GM23338 (cell line): Measurements from ENCODE around the gene DST.

Source experiments
- CREB1 ChIP-seq: fragments of 250-450 bp; sonication (Bioruptor Pico); IDR thresholded peaks from 2 replicates; pipeline ENCODE4 v1.5.0; 2020; ENCODE audit warnings: low read depth, mild to moderate bottlenecking, moderate library complexity
- CTCF ChIP-seq, 2 experiments: fragments of 200-600 bp in 1 of 2; sonication (generic) in 1 of 2; conservative IDR thresholded peaks; 2 replicates each; pipeline versions ENCODE4 v1.5.1 to v1.6.1; 2016 to 2017; ENCODE audit warnings: antibody characterized with exemption in 2 of 2, low read depth in 2 of 2, mild to moderate bottlenecking in 2 of 2, moderate library complexity in 1 of 2
- EZH2 ChIP-seq: fragments of 200-600 bp; sonication (generic); IDR thresholded peaks from one replicate; pipeline ENCODE4 v1.8.0; 2017; ENCODE audit warnings: antibody characterized with exemption, mild to moderate bottlenecking, low read depth; ENCODE audit not compliant: unreplicated experiment
- EZH2phosphoT487 ChIP-seq: fragments of 200-600 bp; sonication (generic); IDR thresholded peaks from one replicate; pipeline ENCODE4 v1.8.1; 2018; ENCODE audit warnings: antibody characterized with exemption; ENCODE audit not compliant: unreplicated experiment
- JUNB ChIP-seq: IDR thresholded peaks from one replicate; pipeline ENCODE4 v1.6.1; 2016; ENCODE audit warnings: antibody characterized with exemption; ENCODE audit not compliant: unreplicated experiment
- POLR2AphosphoS5 ChIP-seq: IDR thresholded peaks from 2 replicates; pipeline ENCODE4 v1.6.1; 2016; ENCODE audit warnings: antibody characterized with exemption, low read depth
- TF ChIP-seq, protein P1 (sequence below): IDR thresholded peaks from one replicate; pipeline ENCODE4 v1.6.1; 2018; ENCODE audit warnings: antibody characterized with exemption; ENCODE audit not compliant: unreplicated experiment

GRCh38 chr6:56658326-56658725 is 15.6 kb upstream of the DST start:
- TF ChIP-seq, protein P1, sequence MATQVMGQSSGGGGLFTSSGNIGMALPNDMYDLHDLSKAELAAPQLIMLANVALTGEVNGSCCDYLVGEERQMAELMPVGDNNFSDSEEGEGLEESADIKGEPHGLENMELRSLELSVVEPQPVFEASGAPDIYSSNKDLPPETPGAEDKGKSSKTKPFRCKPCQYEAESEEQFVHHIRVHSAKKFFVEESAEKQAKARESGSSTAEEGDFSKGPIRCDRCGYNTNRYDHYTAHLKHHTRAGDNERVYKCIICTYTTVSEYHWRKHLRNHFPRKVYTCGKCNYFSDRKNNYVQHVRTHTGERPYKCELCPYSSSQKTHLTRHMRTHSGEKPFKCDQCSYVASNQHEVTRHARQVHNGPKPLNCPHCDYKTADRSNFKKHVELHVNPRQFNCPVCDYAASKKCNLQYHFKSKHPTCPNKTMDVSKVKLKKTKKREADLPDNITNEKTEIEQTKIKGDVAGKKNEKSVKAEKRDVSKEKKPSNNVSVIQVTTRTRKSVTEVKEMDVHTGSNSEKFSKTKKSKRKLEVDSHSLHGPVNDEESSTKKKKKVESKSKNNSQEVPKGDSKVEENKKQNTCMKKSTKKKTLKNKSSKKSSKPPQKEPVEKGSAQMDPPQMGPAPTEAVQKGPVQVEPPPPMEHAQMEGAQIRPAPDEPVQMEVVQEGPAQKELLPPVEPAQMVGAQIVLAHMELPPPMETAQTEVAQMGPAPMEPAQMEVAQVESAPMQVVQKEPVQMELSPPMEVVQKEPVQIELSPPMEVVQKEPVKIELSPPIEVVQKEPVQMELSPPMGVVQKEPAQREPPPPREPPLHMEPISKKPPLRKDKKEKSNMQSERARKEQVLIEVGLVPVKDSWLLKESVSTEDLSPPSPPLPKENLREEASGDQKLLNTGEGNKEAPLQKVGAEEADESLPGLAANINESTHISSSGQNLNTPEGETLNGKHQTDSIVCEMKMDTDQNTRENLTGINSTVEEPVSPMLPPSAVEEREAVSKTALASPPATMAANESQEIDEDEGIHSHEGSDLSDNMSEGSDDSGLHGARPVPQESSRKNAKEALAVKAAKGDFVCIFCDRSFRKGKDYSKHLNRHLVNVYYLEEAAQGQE, result no peak
- no peak for TF ChIP-seq CTCF (conservative IDR thresholded peaks at IDR 0.05; ENCODE audit: low read depth in 2 of 2)
- TF ChIP-seq POLR2AphosphoS5, result no peak
- no peak for TF ChIP-seq EZH2phosphoT487
- TF ChIP-seq EZH2, result no peak
- TF ChIP-seq JUNB, result no peak
- TF ChIP-seq CREB1 (CRISPR knock-in tag), result no peak
